Keratinocyte (primary cell): ENCODE results near the gene SCAMP2.

Experiments used
- CTCF ChIP-seq, 3 experiments: IDR thresholded peaks in 1 of 3; conservative IDR thresholded peaks in 1 of 3; optimal IDR thresholded peaks in 1 of 3; 2 replicates in 2 of 3; 3 replicates in 1 of 3; pipeline versions ENCODE3 to v1.5.1; 2011; ENCODE audit warnings: low read length in 3 of 3, mild to moderate bottlenecking in 3 of 3, moderate library complexity in 2 of 3, control low read depth in 1 of 3, inconsistent platforms in 1 of 3; ENCODE audit not compliant: insufficient read depth in 2 of 3; ENCODE audit errors: extremely low read depth in 1 of 3
- EZH2 ChIP-seq: IDR thresholded peaks from one replicate; pipeline ENCODE4 v1.6.1; 2012; ENCODE audit warnings: inconsistent platforms, mild to moderate bottlenecking, low read length, moderate library complexity

GRCh38 chr15:74838746-74839525, 34.2 kb downstream of the SCAMP2 start:
- TF ChIP-seq CTCF (optimal IDR thresholded peaks at IDR 0.05 in 1 of 3, IDR thresholded peaks at IDR 0.05 in 1 of 3, conservative IDR thresholded peaks at IDR 0.05 in 1 of 3; ENCODE audit: extremely low read depth in 1 of 3, insufficient read depth in 2 of 3, low read length in 3 of 3) (no peak), EZH2 (no peak)
